ENCODE results near the gene CMTM3.
"Not testable (repeated sequence)": the region's sequence is repeated elsewhere in the genome, so short reads cannot be mapped to it uniquely, and the experiment has no call there.

Gene CMTM3

DNA sequence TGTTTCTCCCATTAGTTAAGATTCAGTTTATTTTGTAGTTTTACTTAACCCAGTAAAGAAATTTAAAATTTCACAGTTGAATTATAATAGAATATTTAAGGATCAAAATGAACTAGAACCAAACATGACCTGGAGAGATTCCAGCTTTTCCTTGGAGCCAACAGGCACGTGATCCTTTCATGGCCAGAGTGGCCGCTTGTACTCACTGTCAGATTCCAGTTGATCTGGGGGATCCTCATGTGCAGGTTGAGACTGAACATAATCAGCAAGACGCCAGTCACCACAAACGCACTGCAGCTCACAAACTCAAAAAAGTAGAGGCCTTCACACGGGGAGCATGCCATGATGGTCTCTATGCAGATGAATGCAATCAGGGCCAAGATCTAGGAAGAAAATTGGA is 31.7 kb downstream of the CMTM3 start:
- DNase-seq (ENCODE audit: low read depth) = no peak

DNA sequence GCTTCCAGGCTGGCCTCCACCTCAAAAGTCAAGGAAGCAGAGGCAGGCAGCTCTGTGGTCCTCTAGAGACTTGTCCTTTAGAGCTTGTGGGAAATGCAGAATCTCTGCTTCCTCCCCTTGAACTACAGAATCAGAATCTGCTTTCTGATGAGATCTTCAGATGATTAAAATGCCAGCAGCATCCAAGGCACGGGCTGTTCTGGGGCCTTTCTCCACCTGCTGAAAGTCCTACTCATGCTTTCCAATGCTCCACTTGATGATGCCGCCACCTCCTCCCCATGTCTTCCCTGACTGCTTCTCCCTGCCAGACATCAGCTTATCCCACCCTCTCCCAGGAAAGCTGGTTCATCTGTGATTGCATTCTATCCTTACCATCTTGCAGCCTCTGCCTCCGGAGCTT is 33.3 kb downstream of the CMTM3 start:
- DNase-seq (ENCODE audit: low read depth) = no peak

DNA sequence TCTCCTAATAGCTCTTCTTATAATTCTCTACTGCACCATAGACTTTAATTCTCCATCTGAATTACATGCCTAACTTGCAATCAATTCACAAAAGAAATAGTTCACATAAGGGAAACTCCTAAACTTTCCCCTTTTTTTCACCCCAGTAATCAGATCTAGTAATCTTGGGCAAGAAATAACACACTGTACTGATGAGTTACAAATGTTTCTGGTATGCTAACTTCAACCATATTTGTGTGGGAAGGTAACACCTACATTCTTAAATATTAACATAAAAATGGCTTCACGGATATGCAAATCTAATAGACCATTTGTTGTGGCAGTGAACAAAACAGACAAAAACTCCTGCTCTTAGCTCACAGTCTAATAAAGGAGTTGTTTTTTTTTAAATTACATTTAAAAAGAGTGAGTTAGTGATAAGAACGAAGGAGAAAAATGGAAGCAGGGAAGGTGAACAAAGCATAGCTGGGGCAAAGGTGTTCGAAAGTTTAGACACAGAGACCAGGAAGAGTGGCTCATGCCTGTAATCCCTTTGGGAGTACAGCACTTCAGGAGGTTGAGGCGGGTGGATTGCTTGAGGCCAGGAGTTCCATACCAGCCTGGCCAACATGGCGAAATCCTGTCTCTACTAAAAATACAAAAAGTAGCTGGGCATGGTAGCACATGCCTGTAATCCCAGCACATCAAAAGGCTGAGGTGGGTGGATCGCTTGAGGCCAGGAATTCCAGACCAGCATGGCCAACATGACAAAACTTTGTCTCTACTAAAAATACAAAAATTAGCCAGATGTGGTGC is 34.8 kb downstream of the CMTM3 start:
- DNase-seq (ENCODE audit: low read depth) = no peak

DNA sequence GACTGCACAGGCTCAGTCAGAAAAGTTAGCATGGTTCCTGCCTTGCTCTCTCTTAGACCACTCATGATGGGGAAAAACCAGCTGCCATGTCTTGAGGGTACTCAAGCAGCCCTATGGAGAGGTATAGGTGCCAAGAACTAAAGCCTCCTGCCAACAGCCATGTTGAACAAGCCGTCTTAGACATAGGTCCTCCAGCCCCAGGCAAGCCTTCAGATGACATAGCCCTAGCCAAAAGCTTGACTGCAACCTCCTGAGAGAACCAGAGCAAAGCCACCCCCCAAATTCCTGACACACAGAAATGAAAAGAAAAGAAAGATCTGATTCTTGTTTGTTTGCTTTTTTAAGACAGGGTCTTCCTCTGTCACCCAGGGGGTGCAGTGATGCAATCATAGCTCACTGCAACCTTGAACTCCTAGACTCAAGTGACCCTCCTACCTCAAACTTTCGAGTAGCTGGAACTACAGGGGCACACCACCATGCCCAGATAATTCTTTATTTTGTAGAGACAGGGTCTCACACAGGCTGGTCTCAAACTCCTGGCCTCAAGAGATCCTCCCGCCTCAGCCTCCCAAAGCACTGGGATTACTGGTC is 36.3 kb downstream of the CMTM3 start:
- no peak for DNase-seq (ENCODE audit: low read depth)

DNA sequence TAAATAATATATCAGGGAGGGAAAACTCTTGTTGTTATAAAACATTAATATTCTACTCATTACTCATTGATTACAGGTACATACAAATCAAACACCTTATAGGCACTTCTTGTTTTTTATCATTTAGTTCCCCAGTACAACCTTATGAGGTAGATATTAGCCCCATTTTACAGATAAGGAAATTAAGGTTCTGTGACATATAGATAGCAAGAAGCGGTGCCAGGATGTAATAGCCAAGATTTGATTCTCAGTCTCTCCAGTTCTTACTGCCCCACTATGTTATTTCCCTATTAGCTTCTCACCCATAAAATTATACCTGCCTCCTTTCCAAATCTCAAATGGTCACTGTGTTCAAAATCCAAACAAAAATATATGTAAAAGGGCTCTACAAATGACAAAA is 36.9 kb downstream of the CMTM3 start:
- DNase-seq (ENCODE audit: low read depth) = no peak

DNA sequence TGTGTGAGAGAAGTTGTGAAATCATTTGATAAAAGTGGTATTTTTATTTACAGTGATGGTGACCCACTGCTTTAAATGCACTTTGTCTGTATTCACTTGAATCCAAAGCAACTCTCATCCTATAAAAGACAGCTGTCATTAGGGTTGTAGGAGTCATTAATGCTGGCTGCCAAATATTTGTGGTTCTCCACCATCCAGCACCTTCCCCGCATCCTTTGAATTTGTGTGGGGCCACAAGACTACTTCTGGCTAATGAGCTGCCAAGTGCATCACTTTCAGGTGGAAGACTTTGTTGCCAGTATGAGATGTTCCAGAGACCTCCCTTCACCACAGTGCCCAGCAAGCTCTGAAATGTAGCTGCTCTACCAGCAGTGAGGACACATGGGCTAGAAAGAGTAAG is 43.4 kb downstream of the CMTM3 start:
- DNase-seq (ENCODE audit: low read depth) = no peak

DNA sequence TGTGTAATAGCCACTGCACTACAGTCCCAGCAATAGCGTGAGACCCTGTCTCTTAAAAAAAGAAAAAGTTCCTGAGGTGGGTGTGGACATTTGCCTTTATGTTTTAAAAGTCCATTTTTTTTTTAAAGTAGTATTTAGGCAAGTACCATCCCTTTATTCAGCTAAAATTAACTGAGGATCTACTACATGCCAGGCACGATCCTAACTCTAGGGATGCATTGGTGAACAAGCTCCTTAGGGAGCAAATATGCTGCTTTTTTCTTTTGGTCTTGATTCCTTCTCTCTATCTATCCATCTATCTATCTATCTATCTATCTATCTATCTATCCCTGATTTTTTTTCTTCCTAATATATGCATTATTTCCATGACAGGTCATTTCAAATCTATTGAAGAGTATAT is 44.7 kb downstream of the CMTM3 start:
- no peak for DNase-seq (ENCODE audit: low read depth)

DNA sequence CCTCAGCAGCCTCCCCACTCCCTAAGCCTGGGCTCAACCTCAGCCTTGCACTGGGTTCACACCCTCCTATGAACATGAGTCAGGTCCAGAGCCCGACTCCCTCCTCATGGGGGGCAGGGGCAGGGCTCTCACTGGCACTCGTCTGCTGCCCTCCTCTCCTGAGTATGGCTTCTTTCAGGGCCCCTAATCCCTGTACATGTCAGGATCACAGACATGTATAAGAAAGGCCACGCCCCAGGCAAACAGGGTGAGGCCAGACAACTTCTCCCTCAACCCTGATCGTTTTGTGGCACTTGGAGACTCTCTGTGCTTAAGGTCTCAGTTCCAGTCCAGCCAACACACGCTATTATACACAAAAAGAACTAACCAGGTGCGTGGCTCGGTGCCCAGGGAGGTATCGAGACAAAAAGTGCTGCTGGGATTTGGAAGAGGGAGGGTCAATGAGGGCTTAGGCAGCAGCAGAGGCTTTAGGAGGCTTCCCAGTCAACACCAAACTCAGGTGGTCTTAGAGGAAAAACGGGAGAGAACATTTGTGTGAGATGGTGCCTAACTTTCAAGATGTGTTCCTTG is 45.2 kb downstream of the CMTM3 start:
- DNase-seq (ENCODE audit: low read depth) = no peak

DNA sequence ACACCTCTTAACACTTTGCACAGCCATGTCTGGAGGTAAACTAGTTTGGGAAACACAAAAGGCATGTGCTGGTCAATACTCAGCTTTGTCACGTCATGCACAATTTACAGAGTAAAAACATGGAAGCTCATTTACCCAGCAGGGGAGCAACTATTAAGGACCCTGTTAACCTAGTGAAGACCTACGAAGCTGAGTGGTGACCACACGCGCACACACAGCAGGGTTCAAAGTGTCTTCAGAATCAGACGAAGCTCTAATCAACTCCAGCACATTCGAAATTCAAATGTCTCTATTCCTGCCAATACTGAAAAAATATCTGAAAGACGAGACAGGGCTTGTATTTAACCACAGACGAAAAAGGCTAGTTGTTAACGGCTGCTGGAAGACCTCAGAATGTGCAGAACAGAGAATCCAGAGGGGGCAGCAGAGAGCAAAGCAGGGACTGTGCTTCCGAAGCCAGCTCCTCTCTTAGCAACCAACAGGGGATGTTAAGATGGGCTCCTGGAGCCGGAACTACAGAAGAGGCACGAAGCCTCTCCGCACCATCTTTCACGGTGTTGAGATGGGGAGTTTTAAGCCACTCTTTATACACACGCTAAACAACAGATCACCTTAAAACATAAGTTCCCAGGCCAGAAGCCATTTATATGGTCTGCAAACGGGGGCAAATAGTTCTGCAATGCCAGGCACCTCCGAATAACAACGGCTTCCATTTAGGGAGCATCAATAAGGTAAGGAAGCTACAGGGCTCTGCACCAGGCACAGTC is 46.4 kb downstream of the CMTM3 start:
- no peak for DNase-seq (ENCODE audit: low read depth)

DNA sequence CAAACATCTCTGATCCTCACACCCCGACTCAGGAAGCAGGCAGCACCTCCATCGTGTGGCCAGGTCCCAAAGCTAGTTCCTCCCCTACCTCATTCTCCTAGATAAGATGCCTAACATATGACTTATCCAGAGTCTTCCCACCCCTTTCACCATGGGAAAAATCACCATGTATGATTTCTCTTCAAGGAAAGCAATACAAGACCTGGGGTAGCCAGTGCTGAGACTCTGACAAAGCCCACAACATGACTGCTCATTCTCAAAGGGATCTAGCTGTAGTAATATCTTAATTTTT is 46.9 kb downstream of the CMTM3 start:
- no peak for DNase-seq (ENCODE audit: low read depth)

DNA sequence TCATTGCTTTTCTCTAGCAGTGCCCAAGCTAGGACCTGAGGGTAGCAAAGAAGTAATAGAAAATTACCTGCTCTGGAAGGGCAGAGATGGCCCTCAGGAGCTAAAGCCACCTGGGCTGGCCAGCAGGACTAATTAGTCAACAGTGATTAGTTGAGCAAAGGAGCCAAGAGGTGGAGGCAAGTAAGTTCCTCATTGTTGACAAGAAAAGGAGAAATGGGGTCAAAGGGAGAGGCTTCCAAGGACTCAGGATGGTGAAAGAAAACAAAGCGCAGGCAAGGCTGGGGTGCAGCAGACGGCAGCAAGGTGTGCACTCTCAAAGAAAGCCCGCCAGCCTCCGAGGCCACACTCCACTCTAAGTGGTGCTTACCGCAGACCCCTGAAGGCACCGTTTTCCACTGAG is 47.5 kb downstream of the CMTM3 start:
- no peak for DNase-seq (ENCODE audit: low read depth)

DNA sequence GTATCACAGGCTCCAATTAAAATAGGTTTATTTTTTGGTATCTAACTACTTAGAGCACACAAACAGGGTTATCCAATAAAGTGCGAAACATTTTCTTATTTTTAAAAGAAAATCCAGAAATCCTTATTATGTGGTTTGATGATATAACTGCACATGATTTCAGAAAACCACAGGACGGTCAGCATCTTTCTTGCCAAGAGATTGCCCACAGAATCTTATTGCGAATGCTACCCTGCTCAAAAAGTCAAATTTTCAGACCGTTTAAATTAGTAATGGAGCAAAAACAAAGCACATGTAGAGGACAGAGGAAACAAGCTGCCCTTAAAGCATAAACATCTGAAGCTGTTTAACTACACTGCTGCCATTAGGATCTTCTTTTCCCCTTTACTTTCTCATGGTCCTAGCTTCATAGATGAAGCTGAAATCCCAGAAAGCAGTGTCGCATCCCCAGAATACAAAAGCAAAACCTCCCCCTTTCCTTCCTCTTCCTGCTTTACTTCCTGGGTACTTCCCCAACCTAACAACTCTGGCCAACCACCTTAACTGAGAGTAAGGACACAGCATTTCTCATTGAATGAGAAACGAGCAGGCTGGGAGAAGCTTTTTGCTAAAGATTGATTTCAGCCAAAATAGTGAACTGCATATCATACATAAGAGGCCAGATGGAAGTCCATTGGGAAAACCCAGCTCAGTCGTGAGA is 48.3 kb downstream of the CMTM3 start:
- DNase-seq (ENCODE audit: low read depth) = no peak

DNA sequence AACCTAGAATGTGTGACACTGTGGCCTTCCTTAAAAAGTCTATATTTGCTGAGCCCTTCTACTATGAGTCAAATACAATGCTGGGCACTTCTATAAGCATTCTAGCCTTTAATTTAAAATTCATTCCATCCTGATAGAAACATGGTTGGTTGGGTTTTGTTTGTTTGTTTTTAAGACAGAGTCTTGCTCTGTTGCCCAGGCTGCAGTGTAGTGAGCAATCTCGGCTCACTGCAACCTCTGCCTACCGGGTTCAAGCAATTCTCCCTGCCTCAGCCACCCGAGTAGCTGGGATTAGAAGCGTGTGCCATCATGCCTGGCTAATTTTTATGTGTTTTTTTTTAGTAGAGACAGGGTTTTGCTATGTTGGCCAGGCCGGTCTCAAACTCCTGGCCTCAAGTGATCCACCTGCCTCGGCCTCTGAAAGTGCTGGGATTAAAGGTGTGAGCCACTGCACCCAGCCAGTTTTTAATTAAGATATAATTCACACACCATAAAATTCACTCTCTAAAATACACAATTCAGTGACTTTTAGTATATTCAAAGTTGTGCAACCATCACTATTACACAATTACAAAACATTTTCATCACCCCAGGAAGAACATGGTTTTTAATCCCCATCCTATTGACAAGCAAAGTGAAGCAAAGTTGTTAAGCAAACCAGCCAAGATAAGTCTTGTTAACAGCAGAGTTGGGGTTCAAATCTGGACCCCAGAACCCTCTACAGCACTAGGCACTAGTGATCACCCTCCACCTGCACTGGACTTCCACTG is 49.3 kb downstream of the CMTM3 start:
- no peak for DNase-seq (ENCODE audit: low read depth)

DNA sequence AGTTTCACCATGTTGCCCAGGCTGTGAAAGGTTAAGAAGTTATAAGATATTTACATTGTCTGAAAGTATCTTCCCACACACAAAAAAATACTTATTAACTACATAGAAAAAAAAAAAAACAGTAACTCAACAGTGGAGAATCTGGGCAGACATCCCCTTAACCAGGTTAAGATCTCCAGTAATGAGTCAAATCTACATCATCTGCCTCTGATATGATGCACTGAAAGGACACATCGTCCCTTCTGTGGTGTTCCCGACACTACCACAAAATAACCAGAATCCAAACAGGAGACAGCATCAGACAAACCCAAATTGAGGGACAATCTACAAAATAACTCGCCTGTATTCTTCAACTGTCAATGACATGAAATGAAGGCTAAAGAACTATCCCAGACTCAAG is 52.0 kb downstream of the CMTM3 start:
- DNase-seq (ENCODE audit: low read depth) = no peak

DNA sequence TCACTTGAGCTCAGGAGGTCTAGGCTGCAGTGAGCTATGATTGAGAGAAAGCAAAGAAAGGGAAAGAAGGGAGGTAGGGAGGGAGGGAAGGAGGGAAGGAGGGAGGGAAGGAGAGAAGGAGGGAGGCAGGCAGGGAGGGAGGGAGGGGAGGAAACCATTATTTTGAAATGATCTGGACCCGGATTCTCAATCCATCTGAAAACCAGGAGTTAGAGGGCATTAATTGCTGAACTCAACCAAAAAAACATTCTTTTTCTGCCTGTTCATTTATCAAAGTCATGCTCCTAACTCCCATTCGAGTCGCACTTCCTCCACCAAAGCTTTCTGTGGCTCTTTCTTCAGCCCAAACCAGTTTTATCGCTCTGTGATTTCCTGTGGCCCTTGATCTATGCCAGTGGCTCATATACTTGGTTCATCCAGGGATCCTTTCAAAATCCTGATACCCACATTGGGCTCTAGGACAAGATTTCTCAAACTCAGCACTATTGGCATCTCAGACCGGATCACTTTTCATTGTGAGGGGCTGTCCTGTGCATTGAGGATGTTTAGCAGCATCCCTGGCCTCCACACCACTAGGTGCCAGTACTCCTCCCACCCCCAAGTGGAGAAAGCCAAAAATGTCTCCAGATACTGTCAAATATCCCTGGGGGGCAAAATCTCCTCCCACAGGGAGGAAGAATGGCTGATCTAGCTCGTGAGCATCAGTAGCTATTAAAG is 53.8 kb downstream of the CMTM3 start:
- no peak for DNase-seq (ENCODE audit: low read depth)

DNA sequence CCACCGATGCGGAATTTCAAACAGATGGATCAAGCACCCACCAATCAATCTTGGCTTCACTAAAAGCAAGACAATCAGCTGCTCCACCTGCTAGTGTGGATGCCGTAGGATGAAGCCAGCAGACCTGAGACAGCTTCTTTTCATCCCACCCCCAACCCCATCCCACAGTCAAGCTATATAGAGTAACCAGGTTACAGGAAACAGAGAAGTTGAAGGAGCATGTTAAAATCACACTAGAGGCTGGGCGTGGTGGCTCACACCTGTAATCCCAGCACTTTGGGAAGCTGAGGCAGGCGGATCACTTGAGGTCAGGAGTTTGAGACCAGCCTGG is 54.3 kb downstream of the CMTM3 start:
- no peak for DNase-seq (ENCODE audit: low read depth)

DNA sequence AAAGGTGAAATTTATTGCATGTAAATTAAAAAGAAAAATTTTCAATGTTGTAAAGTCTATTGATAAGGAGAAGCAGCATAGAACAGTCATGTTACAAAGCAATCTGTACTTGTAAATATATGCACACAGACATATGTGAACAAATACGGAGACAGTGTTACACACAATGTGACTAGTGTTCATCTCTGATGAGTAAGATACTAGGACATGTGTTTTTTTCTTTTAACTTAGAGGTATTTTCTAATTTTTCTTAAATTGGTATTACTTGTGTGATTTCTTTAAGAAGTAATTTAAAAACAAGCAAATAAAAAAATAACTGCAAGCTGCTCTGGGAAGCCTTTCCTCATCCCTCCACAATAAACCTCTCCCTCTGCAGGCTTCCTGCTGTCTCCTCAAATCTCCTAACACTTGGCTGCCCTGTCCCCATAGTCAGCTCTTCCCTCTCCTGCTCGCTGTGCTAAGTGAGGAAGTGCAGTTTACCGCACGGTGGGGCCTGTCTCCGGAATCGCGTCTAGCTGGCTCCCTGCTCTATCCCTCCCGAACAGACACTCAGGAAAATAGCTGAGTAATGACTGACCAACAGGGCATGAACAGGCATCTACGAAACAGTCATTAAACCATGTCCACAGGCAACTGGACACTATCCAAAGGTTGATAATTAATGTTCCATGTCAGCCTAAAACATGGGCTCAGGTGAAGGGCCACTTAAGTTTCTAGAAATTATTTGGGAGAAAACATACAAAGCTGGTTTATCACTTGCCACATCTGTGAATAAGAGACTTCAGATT is 56.1 kb downstream of the CMTM3 start:
- DNase-seq (ENCODE audit: low read depth) = peak; percentile 82

DNA sequence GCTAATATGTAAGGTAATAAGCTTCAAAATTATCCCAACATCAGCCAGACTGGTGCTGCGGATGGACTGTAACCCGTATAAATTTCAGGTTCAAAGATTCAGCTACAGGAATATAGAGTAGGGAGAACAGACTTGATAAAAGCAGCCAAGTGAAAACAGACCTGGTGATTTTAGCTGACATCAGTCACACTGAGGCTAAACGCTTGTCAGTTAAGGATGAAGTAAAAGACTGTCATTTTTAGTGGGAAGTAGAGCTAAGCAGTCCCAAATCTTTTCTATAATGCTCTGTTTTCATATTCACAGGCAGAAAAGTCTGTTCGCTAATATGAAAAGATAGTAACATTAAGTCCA is 56.7 kb downstream of the CMTM3 start:
- no peak for DNase-seq (ENCODE audit: low read depth)

DNA sequence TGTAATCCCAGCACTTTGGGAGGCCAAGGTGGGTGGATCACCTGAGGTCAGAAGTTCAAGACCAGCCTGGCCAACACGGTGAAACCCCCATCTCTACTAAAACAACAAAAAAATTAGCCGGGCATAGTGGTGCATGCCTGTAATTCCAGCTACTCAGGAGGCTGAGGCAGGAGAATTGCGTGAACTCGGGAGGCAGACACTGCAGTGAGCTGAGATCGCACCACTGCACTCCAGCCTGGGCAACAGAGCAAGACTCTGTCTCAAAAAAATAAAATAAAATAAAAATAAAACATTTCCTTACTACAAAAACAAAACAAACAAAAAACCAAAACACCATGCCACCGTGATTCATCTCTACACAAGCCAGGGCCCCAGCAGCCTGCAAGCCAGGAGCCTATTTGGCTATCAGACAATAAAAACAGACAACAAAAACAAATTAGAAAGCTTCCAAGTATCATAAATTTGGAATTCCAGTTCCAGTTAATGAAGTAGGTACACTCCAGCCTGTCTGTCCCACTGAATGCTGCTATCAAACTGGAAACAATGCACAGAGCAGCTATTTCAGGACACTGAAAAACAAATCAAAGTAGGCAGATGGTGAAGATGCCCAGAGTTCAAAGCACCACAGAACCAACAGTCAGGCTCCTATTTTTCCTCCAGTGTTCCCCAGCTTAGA is 57.3 kb downstream of the CMTM3 start:
- DNase-seq (ENCODE audit: low read depth) = not testable (repeated sequence)
